ENCODE results near the gene HSPB2. TPM values are rescaled to one million over a fixed set of nuclear protein-coding genes. Genes with fewer than 3 reads are reported as not detected.

HSPB2 gene
- total RNA-seq, 2 donors from 2014 or later, result 0.25 to 2.2 TPM

GRCh38 chr11:111947143-111947542 lies 34.6 kb downstream of the HSPB2 start:
- DNase-seq, result no peak
- H3K27me3 ChIP-seq, result no peaks in the 10 kb centered on the region
- H3K36me3 ChIP-seq, result no peaks in the 10 kb centered on the region
- no peak overlapping the region for H3K27ac ChIP-seq
- intact Hi-C loops (cut with DNase I), result no loop called here
- no peak for TF ChIP-seq CTCF (IDR thresholded peaks at IDR 0.05)
- no peak overlapping the region for H3K4me3 ChIP-seq
- H3K9me3 ChIP-seq, result no peaks in the 10 kb centered on the region
- no peaks in the 10 kb centered on the region for H3K4me1 ChIP-seq
- H3K9ac ChIP-seq (ENCODE audit: low read depth in 2 of 2, low read length in 2 of 2), result no peak overlapping the region

GRCh38 chr11:111949519-111950426 lies 37.2 kb downstream of the HSPB2 start:
- no peak overlapping the region for H3K4me3 ChIP-seq
- H3K9ac ChIP-seq (ENCODE audit: low read depth in 2 of 2, low read length in 2 of 2), result no peak overlapping the region
- no peak for DNase-seq
- no peaks in the 10 kb centered on the region for H3K9me3 ChIP-seq
- H3K4me1 ChIP-seq, result no peaks in the 10 kb centered on the region
- TF ChIP-seq CTCF (IDR thresholded peaks at IDR 0.05), result no peak
- H3K36me3 ChIP-seq, result no peaks in the 10 kb centered on the region
- no peaks in the 10 kb centered on the region for H3K27me3 ChIP-seq
- intact Hi-C loops (cut with DNase I), result no loop called here
- H3K27ac ChIP-seq, result no peak overlapping the region

DNA sequence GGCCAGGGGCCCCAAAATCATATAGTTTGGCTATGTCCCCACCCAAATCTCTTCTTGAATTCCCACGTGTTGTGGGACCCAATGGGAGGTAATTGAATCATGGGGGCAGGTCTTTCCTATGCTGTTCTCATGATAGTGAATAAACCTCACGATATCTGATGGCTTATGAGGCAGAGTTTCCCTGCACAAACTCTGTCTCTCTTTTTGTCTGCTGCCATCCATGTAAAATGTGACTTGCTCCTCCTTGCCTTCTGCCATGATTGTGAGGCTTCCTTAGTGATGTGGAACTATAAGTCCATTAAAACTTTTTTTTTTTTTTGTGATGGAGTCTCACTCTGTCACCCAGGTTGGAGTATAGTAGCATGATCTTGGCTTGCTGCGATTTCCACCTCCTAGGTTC lies 39.0 kb downstream of the HSPB2 start:
- Histone ChIP-seq H3K9me3 (no peaks in the 10 kb centered on the region), H3K36me3 (no peaks in the 10 kb centered on the region), H3K27ac (no peak overlapping the region), H3K9ac (ENCODE audit: low read depth in 2 of 2, low read length in 2 of 2) (no peak overlapping the region), H3K27me3 (no peaks in the 10 kb centered on the region), H3K4me1 (no peaks in the 10 kb centered on the region), H3K4me3 (no peak overlapping the region)
- TF ChIP-seq CTCF (IDR thresholded peaks at IDR 0.05), result no peak
- no peak for DNase-seq
- intact Hi-C loops (cut with DNase I), result no loop called here

DNA sequence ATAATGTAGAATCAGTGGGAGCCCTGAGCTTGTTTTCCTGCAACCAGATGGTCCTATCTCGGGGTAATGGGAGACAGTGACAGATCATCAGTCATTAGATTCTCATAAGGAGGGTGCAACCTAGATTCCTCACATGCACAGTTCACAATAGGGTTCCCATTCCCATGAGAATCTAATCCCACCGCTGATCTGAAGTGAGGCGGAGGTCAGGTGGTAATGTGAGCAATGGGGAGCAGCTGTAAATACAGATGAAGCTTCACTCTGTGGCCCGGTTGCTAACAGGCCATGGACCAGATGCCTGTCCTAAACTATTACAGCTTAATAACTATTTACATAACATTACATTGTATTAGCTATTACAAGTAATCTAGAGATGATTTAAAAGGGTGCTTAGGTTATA lies 41.6 kb downstream of the HSPB2 start:
- H3K27me3 ChIP-seq, result no peaks in the 10 kb centered on the region
- no peak for TF ChIP-seq CTCF (IDR thresholded peaks at IDR 0.05)
- H3K9ac ChIP-seq (ENCODE audit: low read depth in 2 of 2, low read length in 2 of 2), result no peak overlapping the region
- intact Hi-C loops (cut with DNase I), result no loop called here
- H3K9me3 ChIP-seq, result no peaks in the 10 kb centered on the region
- no peaks in the 10 kb centered on the region for H3K4me1 ChIP-seq
- no peak for DNase-seq
- H3K36me3 ChIP-seq, result no peaks in the 10 kb centered on the region
- H3K4me3 ChIP-seq, result no peak overlapping the region
- H3K27ac ChIP-seq, result no peak overlapping the region

DNA sequence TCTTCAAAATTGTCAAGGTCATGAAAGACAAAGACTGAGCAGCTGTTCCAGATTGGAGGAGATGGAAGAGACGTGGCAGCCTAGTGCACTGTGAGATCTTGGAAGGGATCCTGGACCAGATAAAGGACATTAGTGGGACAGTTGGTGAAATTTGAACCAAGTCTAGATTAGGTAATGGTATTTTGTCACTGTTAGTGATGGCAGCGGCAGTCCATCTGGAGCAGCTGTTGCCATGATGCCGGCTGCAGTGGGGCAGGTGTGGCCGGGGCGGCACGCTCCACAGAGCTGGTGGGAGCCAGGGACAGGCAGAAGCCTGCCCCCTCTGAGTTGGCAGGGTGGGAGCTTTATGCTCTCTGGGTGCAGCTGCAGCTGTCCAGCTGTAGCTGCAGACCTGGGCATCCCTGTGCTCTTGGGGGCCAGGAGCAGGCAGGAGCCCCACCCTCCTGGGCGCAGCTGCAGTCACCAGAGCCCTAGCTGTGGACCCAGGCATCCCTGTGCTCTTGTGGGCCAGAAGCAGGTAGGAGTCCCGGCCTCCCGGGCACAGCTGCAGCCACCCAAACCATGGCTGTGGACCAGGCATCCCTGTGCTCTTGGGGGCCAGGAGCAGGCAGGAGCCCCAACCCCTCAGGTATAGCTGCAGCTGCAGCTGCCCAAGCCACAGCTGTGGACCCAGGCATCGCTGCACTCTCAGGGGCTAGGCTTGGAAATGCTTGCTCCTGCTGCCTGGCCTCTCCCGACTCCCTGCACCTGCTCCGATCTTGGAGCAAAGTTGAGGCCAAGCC lies 45.3 kb downstream of the HSPB2 start:
- intact Hi-C loops (cut with DNase I), result no loop called here
- no peak overlapping the region for H3K9ac ChIP-seq (ENCODE audit: low read depth in 2 of 2, low read length in 2 of 2)
- H3K27me3 ChIP-seq, result no peaks in the 10 kb centered on the region
- H3K36me3 ChIP-seq, result no peaks in the 10 kb centered on the region
- DNase-seq, result no peak
- H3K27ac ChIP-seq, result no peak overlapping the region
- no peaks in the 10 kb centered on the region for H3K4me1 ChIP-seq
- no peaks in the 10 kb centered on the region for H3K9me3 ChIP-seq
- H3K4me3 ChIP-seq, result no peak overlapping the region
- no peak for TF ChIP-seq CTCF (IDR thresholded peaks at IDR 0.05)

All from colonic mucosa (tissue), 4 donors.